Fibroblast of mammary gland (primary cell): ENCODE data around the gene ZNF367.
A peak's percentile ranks its signal among the peaks of the same experiment; 100 is the strongest.

ENCODE experiments used
- DNase-seq: peaks from one replicate; pipeline ENCODE4 v3.0.0-alpha.2; 2010; ENCODE audit warnings: low read depth
- H3K4me3 ChIP-seq: 2 replicates; pipeline ENCODE4 v1.5.1; 2011; ENCODE audit warnings: low read depth, mild to moderate bottlenecking, low read length, moderate library complexity; ENCODE audit not compliant: control insufficient read depth
- CTCF ChIP-seq: conservative IDR thresholded peaks from 2 replicates; pipeline ENCODE4 v1.5.1; 2011; ENCODE audit warnings: low read depth, low read length, inconsistent platforms; ENCODE audit not compliant: control insufficient read depth, insufficient read depth

ZNF367 gene

GRCh38 chr9:96418920-96419690 lies 935 bp upstream of the ZNF367 start:
- H3K4me3 ChIP-seq: peak overlapping the region; percentile 71
- no peak for TF ChIP-seq CTCF
- DNase-seq: peak; percentile 25

GRCh38 chr9:96417661-96418082 lies 498 bp downstream of the ZNF367 start:
- no peak for TF ChIP-seq CTCF
- peak overlapping the region; percentile 93 for H3K4me3 ChIP-seq
- DNase-seq: no peak

GRCh38 chr9:96417051-96417586 lies 1.1 kb downstream of the ZNF367 start:
- H3K4me3 ChIP-seq: peak overlapping the region; percentile 93
- TF ChIP-seq CTCF: no peak
- DNase-seq: peak; percentile 73

- H3K4me3 ChIP-seq: no peak overlapping the region
- no peak for TF ChIP-seq CTCF
- no peak for DNase-seq
These were observed 4.6 kb downstream of the ZNF367 start for GRCh38 chr9:96413302-96414221.

GRCh38 chr9:96412174-96412913 lies 5.8 kb downstream of the ZNF367 start:
- DNase-seq: no peak
- TF ChIP-seq CTCF: no peak
- H3K4me3 ChIP-seq: no peak overlapping the region
